ENCODE results near the gene SLC50A1. TPM values are rescaled to one million over a fixed set of nuclear protein-coding genes. Genes with fewer than 3 reads are reported as not detected.

The SLC50A1 gene
- total and polyA plus RNA-seq, 8 donors, result 31.9 to 64.6 (median 36.0) TPM

GRCh38 chr1:155184351-155184811, 48.7 kb downstream of the SLC50A1 start:
- Histone ChIP-seq H3K27ac (peak overlapping the region in 1 of 2 donors; percentile 39), H3K4me1 (peaks cover 0 to 15% of the 10 kb centered on the region in 2 donors), H3K4me3 (no peak overlapping the region), H3K27me3 (no peaks in the 10 kb centered on the region), H3K9me3 (no peaks in the 10 kb centered on the region), H3K36me3 (no peaks in the 10 kb centered on the region)
- ATAC-seq (peak; percentile 0), DNase-seq (peak in 1 of 4 donors; percentile 31)
- intact Hi-C loops (cut with DNase I), result no loop called here
- TF ChIP-seq, protein P1, sequence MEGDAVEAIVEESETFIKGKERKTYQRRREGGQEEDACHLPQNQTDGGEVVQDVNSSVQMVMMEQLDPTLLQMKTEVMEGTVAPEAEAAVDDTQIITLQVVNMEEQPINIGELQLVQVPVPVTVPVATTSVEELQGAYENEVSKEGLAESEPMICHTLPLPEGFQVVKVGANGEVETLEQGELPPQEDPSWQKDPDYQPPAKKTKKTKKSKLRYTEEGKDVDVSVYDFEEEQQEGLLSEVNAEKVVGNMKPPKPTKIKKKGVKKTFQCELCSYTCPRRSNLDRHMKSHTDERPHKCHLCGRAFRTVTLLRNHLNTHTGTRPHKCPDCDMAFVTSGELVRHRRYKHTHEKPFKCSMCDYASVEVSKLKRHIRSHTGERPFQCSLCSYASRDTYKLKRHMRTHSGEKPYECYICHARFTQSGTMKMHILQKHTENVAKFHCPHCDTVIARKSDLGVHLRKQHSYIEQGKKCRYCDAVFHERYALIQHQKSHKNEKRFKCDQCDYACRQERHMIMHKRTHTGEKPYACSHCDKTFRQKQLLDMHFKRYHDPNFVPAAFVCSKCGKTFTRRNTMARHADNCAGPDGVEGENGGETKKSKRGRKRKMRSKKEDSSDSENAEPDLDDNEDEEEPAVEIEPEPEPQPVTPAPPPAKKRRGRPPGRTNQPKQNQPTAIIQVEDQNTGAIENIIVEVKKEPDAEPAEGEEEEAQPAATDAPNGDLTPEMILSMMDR (IDR thresholded peaks at IDR 0.05), result no peak

- TF ChIP-seq, protein P1 (IDR thresholded peaks at IDR 0.05), result no peak
- intact Hi-C loops (cut with DNase I), result no loop called here
- DNase-seq (peak in 2 of 4 donors; percentile 73 to 83), ATAC-seq (peak; percentile 56)
- Histone ChIP-seq H3K4me3 (no peak overlapping the region), H3K27me3 (no peaks in the 10 kb centered on the region), H3K4me1 (peaks cover 0 to 15% of the 10 kb centered on the region in 2 donors), H3K27ac (peak overlapping the region; percentile 39 to 65), H3K36me3 (no peaks in the 10 kb centered on the region), H3K9me3 (no peaks in the 10 kb centered on the region)
Measured at GRCh38 chr1:155184835-155185782, 49.5 kb downstream of the SLC50A1 start.

GRCh38 chr1:155185783-155186066, 50.1 kb downstream of the SLC50A1 start:
- peak overlapping the region in 1 of 2 donors; percentile 65 for H3K27ac ChIP-seq
- ATAC-seq (no peak), DNase-seq (no peak)
- H3K4me3 ChIP-seq, result no peak overlapping the region
- H3K27me3 ChIP-seq, result no peaks in the 10 kb centered on the region
- H3K4me1 ChIP-seq, result peaks cover 0 to 15% of the 10 kb centered on the region in 2 donors
- no peaks in the 10 kb centered on the region for H3K36me3 ChIP-seq
- TF ChIP-seq, protein P1 (IDR thresholded peaks at IDR 0.05), result no peak
- intact Hi-C loops (cut with DNase I), result no loop called here
- no peaks in the 10 kb centered on the region for H3K9me3 ChIP-seq

GRCh38 chr1:155186067-155186793, 50.6 kb downstream of the SLC50A1 start:
- DNase-seq (peak in 2 of 4 donors; percentile 44 to 77), ATAC-seq (peak; percentile 24)
- peak overlapping the region; percentile 22 to 32 for H3K4me3 ChIP-seq
- H3K36me3 ChIP-seq, result no peaks in the 10 kb centered on the region
- intact Hi-C loops (cut with DNase I), result no loop called here
- peaks cover 0 to 15% of the 10 kb centered on the region in 2 donors for H3K4me1 ChIP-seq
- TF ChIP-seq, protein P1 (IDR thresholded peaks at IDR 0.05), result no peak
- no peaks in the 10 kb centered on the region for H3K9me3 ChIP-seq
- peak overlapping the region; percentile 53 to 79 for H3K27ac ChIP-seq
- no peaks in the 10 kb centered on the region for H3K27me3 ChIP-seq

Data from left lung (tissue), 10 donors.